Choroid plexus epithelial cell (primary cell): ENCODE results near the gene PARP1.
A peak's percentile ranks its signal among the peaks of the same experiment; 100 is the strongest.

Source experiments
- DNase-seq: peaks from one replicate; pipeline ENCODE4 v3.0.0-alpha.2; 2010; ENCODE audit warnings: low read depth
- H3K4me3 ChIP-seq: 2 replicates; pipeline ENCODE4 v1.5.1; 2011; ENCODE audit warnings: low read depth, mild to moderate bottlenecking, control low read depth, low read length, moderate library complexity
- CTCF ChIP-seq: conservative IDR thresholded peaks from 2 replicates; pipeline ENCODE4 v1.5.1; 2011; ENCODE audit warnings: low read depth, mild to moderate bottlenecking, control low read depth, inconsistent platforms, low read length, moderate library complexity

Gene PARP1

DNA sequence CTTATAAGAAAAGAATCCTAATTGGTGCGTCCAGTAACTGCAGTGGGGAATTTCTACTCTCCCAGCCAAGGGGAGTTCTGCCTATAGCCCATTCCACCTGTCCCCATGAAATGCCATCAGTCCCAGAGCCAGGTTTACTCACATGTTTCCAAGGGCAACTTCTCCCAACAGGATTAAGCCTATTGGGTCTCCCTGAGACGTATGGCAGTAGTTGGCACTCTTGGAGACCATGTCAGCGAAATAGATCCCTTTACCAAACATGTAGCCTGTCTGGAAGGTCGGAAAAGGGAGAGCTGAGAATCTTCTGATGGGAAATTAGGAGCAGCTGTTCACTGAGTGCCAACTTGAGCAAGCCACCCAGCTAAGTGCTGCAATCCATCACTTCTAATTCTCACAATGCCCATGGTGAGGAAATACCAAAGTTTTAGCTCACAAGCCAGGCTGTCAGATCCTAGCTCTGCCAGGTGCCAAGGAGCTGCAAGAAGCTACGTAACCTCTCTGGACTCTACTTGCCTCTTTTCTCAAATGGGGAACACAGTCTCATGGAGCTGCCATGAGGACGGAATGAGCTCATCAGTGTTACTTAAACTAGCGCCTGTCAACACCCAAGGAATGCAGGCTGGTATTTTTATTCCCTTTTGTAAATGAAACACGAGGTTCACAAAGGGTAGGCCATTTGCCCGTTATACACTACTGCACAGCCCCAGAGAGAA lies 43.9 kb downstream of the PARP1 start:
- peak; percentile 15 for DNase-seq
- no peak for TF ChIP-seq CTCF
- H3K4me3 ChIP-seq, result no peak overlapping the region

DNA sequence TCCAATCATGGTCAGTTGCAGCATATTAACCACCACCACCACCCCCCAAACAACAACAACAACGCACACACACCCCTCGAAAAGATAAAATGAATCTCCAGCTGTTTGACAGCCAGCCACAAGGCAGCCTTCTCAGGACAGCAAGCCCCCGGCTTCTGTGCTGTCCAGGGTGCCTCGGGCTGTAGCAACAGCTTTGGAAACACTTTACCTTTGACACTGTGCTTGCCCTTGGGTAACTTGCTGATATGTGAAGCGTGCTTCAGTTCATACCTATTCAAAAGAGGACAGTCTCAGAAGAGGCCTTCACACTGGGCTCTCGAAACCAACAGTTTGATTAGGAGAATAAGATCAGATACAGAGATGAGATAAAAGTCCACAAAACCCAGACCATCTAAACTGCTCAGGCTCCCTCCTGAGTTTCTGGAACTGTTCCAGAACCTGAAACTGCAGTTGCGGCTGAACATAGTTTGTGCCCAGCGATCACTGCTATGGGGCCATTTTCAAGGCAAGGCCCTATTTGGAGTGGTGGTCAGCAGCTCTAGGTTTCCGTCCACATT lies 44.9 kb downstream of the PARP1 start:
- no peak overlapping the region for H3K4me3 ChIP-seq

DNA sequence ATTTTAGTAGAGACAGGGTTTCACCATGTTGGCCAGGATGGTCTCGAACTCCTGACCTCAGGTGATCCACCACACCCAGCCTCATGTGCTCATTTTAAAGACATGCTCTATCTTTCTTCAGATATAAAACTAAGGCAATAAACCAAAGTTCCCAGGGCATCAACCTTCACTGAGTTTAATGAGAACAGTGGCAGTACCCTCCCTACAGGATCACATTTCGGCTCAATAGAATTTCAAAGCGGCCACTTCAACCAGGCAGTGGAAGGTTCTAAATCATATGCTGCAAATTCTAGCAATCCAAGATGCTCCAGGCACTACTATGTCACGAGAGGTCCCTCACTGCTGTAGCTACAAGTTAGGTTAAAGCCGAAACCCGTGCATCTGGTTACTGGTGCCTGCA lies 45.5 kb downstream of the PARP1 start:
- no peak overlapping the region for H3K4me3 ChIP-seq
- no peak for DNase-seq
- TF ChIP-seq CTCF, result no peak

More for the DNA sequence above, 44.9 kb downstream of the PARP1 start:
- DNase-seq, result peak; percentile 30
- no peak for TF ChIP-seq CTCF

- no peak for DNase-seq
- no peak for TF ChIP-seq CTCF
These were observed 47.7 kb downstream of the PARP1 start for GRCh38 chr1:226360106-226360746.

DNA sequence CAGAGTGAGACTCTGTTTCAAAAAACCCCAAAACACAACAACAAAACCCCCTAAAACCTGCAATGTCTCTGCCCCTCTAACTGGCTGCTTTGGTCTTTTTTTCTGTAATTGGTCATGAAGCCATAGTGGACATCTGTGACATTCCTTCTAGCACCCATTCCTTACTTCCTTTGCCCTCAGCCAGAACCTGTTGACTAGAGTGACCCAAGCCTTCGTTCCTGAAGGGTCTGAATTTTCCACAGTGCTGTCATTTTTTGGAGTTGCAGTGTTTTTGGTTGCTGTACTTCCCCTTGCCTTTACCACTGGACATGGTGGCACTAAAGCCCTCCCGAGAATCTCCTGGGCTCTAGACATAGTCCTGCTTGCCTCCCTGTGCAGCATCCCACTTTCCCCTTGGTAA lies 50.5 kb downstream of the PARP1 start:
- TF ChIP-seq CTCF, result no peak
- no peak overlapping the region for H3K4me3 ChIP-seq
- DNase-seq, result no peak

More at GRCh38 chr1:226360106-226360746, 47.7 kb downstream of the PARP1 start:
- H3K4me3 ChIP-seq, result no peak overlapping the region

- no peak overlapping the region for H3K4me3 ChIP-seq
- peak; percentile 5 for DNase-seq
- no peak for TF ChIP-seq CTCF
These were observed 52.0 kb downstream of the PARP1 start for GRCh38 chr1:226355669-226356551.
